ENCODE data around the gene CCDC186.
A peak's percentile ranks its signal among the peaks of the same experiment; 100 is the strongest.

CCDC186 gene

GRCh38 chr10:114189700-114190099 is 15.7 kb upstream of the CCDC186 start:
- no peaks in the 10 kb centered on the region for H3K9me2 ChIP-seq (replicated peaks; ENCODE audit: insufficient read depth, low read length)
- H3K4me1 ChIP-seq (ENCODE audit: low read length) = peaks cover 10% of the 10 kb centered on the region

GRCh38 chr10:114188900-114189299 is 14.9 kb upstream of the CCDC186 start:
- no peaks in the 10 kb centered on the region for H3F3A ChIP-seq (ENCODE audit: insufficient read depth, low read length)
- no peak overlapping the region for H2AFZ ChIP-seq (ENCODE audit: low read length)
- DNase-seq = no peak
- no peaks in the 10 kb centered on the region for H3K36me3 ChIP-seq (replicated peaks; ENCODE audit: insufficient read depth, low read length)
- H4K20me1 ChIP-seq (ENCODE audit: insufficient read depth, low read length) = no peaks in the 10 kb centered on the region
- H3K9ac ChIP-seq (ENCODE audit: low read length) = no peak overlapping the region
- peaks cover 10% of the 10 kb centered on the region for H3K4me1 ChIP-seq (ENCODE audit: low read length)
- no peaks in the 10 kb centered on the region for H3K9me3 ChIP-seq (replicated peaks; ENCODE audit: insufficient read depth, low read length)
- no peak overlapping the region for H3K4me2 ChIP-seq (ENCODE audit: low read depth, low read length)
- H3K27ac ChIP-seq (ENCODE audit: low read length) = no peak overlapping the region
- H3K4me3 ChIP-seq (ENCODE audit: low read length) = no peak overlapping the region
- no peaks in the 10 kb centered on the region for H3K9me2 ChIP-seq (replicated peaks; ENCODE audit: insufficient read depth, low read length)
- no peaks in the 10 kb centered on the region for H3K79me2 ChIP-seq (ENCODE audit: low read length)
- no peaks in the 10 kb centered on the region for H3K27me3 ChIP-seq (replicated peaks; ENCODE audit: insufficient read depth, low read length)
- TF ChIP-seq EZH2phosphoT487 (IDR thresholded peaks at IDR 0.05; ENCODE audit: low read length) = no peak
- TF ChIP-seq CTCF (IDR thresholded peaks at IDR 0.05; ENCODE audit: low read length) = no peak
- no peak for TF ChIP-seq EZH2 (optimal IDR thresholded peaks at IDR 0.05; ENCODE audit: low read depth, low read length)

More at GRCh38 chr10:114189700-114190099, 15.7 kb upstream of the CCDC186 start:
- Histone ChIP-seq H3K9me3 (replicated peaks; ENCODE audit: insufficient read depth, low read length) (no peaks in the 10 kb centered on the region), H3K36me3 (replicated peaks; ENCODE audit: insufficient read depth, low read length) (no peaks in the 10 kb centered on the region), H3K4me3 (ENCODE audit: low read length) (no peak overlapping the region), H3F3A (ENCODE audit: insufficient read depth, low read length) (no peaks in the 10 kb centered on the region), H3K79me2 (ENCODE audit: low read length) (no peaks in the 10 kb centered on the region), H3K27me3 (replicated peaks; ENCODE audit: insufficient read depth, low read length) (no peaks in the 10 kb centered on the region), H3K4me2 (ENCODE audit: low read depth, low read length) (no peak overlapping the region), H4K20me1 (ENCODE audit: insufficient read depth, low read length) (no peaks in the 10 kb centered on the region), H3K27ac (ENCODE audit: low read length) (no peak overlapping the region), H3K9ac (ENCODE audit: low read length) (no peak overlapping the region), H2AFZ (ENCODE audit: low read length) (no peak overlapping the region)
- TF ChIP-seq EZH2phosphoT487 (IDR thresholded peaks at IDR 0.05; ENCODE audit: low read length) = no peak
- DNase-seq = no peak

- peaks cover 10% of the 10 kb centered on the region for H3K4me1 ChIP-seq (ENCODE audit: low read length)
- H3K79me2 ChIP-seq (ENCODE audit: low read length) = no peaks in the 10 kb centered on the region
- TF ChIP-seq CTCF (IDR thresholded peaks at IDR 0.05; ENCODE audit: low read length) (no peak), EZH2phosphoT487 (IDR thresholded peaks at IDR 0.05; ENCODE audit: low read length) (no peak), EZH2 (optimal IDR thresholded peaks at IDR 0.05; ENCODE audit: low read depth, low read length) (no peak)
- no peak overlapping the region for H3K4me3 ChIP-seq (ENCODE audit: low read length)
- peak overlapping the region; percentile 68 for H3K4me2 ChIP-seq (ENCODE audit: low read depth, low read length)
- no peaks in the 10 kb centered on the region for H3K27me3 ChIP-seq (replicated peaks; ENCODE audit: insufficient read depth, low read length)
- H3K9me3 ChIP-seq (replicated peaks; ENCODE audit: insufficient read depth, low read length) = no peaks in the 10 kb centered on the region
- H4K20me1 ChIP-seq (ENCODE audit: insufficient read depth, low read length) = no peaks in the 10 kb centered on the region
- H3K9ac ChIP-seq (ENCODE audit: low read length) = no peak overlapping the region
- H3K27ac ChIP-seq (ENCODE audit: low read length) = no peak overlapping the region
- H2AFZ ChIP-seq (ENCODE audit: low read length) = no peak overlapping the region
- H3K9me2 ChIP-seq (replicated peaks; ENCODE audit: insufficient read depth, low read length) = no peaks in the 10 kb centered on the region
- peak; percentile 43 for DNase-seq
- H3F3A ChIP-seq (ENCODE audit: insufficient read depth, low read length) = no peaks in the 10 kb centered on the region
- H3K36me3 ChIP-seq (replicated peaks; ENCODE audit: insufficient read depth, low read length) = no peaks in the 10 kb centered on the region
Observed at GRCh38 chr10:114188001-114188400, 14.0 kb upstream of the CCDC186 start.

- no peak for TF ChIP-seq CTCF (IDR thresholded peaks at IDR 0.05; ENCODE audit: low read length)
- no peak for TF ChIP-seq EZH2phosphoT487 (IDR thresholded peaks at IDR 0.05; ENCODE audit: low read length)
- TF ChIP-seq EZH2 (optimal IDR thresholded peaks at IDR 0.05; ENCODE audit: low read depth, low read length) = no peak
- Histone ChIP-seq H3F3A (ENCODE audit: insufficient read depth, low read length) (no peaks in the 10 kb centered on the region), H3K4me2 (ENCODE audit: low read depth, low read length) (no peak overlapping the region), H3K27me3 (replicated peaks; ENCODE audit: insufficient read depth, low read length) (no peaks in the 10 kb centered on the region), H3K79me2 (ENCODE audit: low read length) (no peaks in the 10 kb centered on the region), H2AFZ (ENCODE audit: low read length) (no peak overlapping the region), H3K9me2 (replicated peaks; ENCODE audit: insufficient read depth, low read length) (no peaks in the 10 kb centered on the region), H3K36me3 (replicated peaks; ENCODE audit: insufficient read depth, low read length) (no peaks in the 10 kb centered on the region), H3K27ac (ENCODE audit: low read length) (no peak overlapping the region), H3K9me3 (replicated peaks; ENCODE audit: insufficient read depth, low read length) (no peaks in the 10 kb centered on the region), H4K20me1 (ENCODE audit: insufficient read depth, low read length) (no peaks in the 10 kb centered on the region), H3K9ac (ENCODE audit: low read length) (no peak overlapping the region), H3K4me1 (ENCODE audit: low read length) (peaks cover 10% of the 10 kb centered on the region), H3K4me3 (ENCODE audit: low read length) (no peak overlapping the region)
- no peak for DNase-seq
Observed at GRCh38 chr10:114184276-114184675, 10.3 kb upstream of the CCDC186 start.

Data from MM.1S (cell line).